Astrocyte of the cerebellum (primary cell): ENCODE results near the gene ITPRIP.

Source experiments
- DNase-seq: peaks from one replicate; pipeline ENCODE4 v3.0.0-alpha.2; 2011; ENCODE audit warnings: low read depth
- H3K4me3 ChIP-seq: 2 replicates; pipeline ENCODE4 v1.5.1; 2011; ENCODE audit warnings: mild to moderate bottlenecking, low read depth, low read length, moderate library complexity
- in situ Hi-C: cut with HindIII; loops from 2 replicates; pipeline ENCODE4 v1.10.0; 2017; ENCODE audit warnings: low sequenced_read_pairs
- TF ChIP-seq, protein P1 (sequence below): IDR thresholded peaks from 2 replicates; pipeline ENCODE4 v1.5.1; 2012; ENCODE audit warnings: low read length, low read depth, moderate library complexity, mild to moderate bottlenecking; ENCODE audit errors: missing control alignments

The ITPRIP gene, protein sequence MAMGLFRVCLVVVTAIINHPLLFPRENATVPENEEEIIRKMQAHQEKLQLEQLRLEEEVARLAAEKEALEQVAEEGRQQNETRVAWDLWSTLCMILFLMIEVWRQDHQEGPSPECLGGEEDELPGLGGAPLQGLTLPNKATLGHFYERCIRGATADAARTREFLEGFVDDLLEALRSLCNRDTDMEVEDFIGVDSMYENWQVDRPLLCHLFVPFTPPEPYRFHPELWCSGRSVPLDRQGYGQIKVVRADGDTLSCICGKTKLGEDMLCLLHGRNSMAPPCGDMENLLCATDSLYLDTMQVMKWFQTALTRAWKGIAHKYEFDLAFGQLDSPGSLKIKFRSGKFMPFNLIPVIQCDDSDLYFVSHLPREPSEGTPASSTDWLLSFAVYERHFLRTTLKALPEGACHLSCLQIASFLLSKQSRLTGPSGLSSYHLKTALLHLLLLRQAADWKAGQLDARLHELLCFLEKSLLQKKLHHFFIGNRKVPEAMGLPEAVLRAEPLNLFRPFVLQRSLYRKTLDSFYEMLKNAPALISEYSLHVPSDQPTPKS

DNA sequence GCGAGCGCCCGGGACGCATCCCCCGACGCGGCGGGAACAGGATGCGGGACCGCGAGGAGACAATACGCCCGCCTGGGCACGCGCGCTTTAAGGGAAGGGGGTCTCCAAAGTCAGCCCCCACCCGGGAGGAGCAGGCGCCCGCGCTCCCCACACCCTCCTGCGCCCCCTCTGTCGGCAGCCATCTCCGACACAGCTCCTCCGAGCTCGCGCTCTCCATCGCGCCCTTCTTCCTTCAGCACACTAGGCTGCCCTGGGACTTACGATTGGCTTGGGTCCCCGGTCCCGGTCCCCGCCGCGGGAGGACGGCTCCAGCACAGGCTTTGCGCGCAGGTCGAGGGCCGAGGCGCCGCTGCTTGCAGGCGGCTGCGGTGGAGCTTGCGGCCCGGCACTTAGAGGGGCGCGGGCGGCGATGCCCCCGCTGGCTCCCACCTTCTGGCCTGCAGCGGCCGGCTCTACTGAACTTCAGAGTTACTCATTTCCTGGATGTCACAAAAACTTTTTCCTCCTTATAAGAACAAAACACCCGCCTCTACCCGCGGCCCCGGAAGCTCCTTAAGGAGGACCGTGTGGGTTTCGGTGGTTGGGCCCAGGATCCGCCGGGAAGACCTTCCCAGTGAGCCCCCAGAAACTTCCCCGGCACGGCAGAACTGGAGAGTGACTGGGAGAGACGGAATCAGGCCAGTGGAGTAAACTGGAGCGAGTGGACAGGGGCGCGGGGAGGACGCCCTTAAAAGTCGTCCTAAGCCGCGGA is at the start of gene ITPRIP:
ITPRIP (minus strand) TSS at position 481 of the 751 bp plus-strand sequence. CDS start 22,414 bp downstream, outside the sequence.
- TF ChIP-seq, protein P1, sequence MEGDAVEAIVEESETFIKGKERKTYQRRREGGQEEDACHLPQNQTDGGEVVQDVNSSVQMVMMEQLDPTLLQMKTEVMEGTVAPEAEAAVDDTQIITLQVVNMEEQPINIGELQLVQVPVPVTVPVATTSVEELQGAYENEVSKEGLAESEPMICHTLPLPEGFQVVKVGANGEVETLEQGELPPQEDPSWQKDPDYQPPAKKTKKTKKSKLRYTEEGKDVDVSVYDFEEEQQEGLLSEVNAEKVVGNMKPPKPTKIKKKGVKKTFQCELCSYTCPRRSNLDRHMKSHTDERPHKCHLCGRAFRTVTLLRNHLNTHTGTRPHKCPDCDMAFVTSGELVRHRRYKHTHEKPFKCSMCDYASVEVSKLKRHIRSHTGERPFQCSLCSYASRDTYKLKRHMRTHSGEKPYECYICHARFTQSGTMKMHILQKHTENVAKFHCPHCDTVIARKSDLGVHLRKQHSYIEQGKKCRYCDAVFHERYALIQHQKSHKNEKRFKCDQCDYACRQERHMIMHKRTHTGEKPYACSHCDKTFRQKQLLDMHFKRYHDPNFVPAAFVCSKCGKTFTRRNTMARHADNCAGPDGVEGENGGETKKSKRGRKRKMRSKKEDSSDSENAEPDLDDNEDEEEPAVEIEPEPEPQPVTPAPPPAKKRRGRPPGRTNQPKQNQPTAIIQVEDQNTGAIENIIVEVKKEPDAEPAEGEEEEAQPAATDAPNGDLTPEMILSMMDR, result peak; percentile 34
- peak within 1 kb of the TSS; percentile 85 for H3K4me3 ChIP-seq
- no peak for DNase-seq
- in situ Hi-C loops, result no loop called here

GRCh38 chr10:104387130-104387888 is 49.0 kb upstream of the ITPRIP start:
- no peak for DNase-seq
- no peak overlapping the region for H3K4me3 ChIP-seq
- in situ Hi-C loops, result no loop called here
- TF ChIP-seq, protein P1, result no peak

GRCh38 chr10:104380336-104380735 is 42.1 kb upstream of the ITPRIP start:
- in situ Hi-C loops, result no loop called here
- H3K4me3 ChIP-seq, result no peak overlapping the region
- no peak for DNase-seq
- TF ChIP-seq, protein P1, result no peak

GRCh38 chr10:104376784-104377300 is 38.6 kb upstream of the ITPRIP start:
- in situ Hi-C loops, result no loop called here
- TF ChIP-seq, protein P1, result no peak
- no peak for DNase-seq
- H3K4me3 ChIP-seq, result no peak overlapping the region

GRCh38 chr10:104374591-104374990 is 36.3 kb upstream of the ITPRIP start:
- H3K4me3 ChIP-seq, result no peak overlapping the region
- in situ Hi-C loops, result no loop called here
- no peak for DNase-seq
- TF ChIP-seq, protein P1, result no peak

DNA sequence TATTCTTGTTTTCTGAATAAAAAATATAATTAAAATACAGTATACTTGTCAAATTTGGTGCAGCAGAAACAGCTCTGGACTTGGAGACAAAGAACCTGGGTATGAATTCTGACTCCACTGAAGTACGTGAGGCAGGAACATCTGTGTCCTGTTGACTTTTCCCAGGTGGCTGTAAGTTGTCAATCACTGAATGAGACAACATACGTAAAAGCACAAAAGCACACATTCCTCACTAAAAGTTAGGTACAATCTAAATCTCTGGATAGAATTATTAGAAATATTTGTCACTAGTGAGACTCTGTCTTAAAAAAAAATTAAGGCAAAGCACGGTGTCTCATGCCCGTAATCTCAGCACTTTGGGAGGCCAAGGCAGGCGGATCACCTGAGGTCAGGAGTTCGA is 33.5 kb upstream of the ITPRIP start:
- in situ Hi-C loops, result no loop called here
- no peak for DNase-seq
- TF ChIP-seq, protein P1, result no peak
- H3K4me3 ChIP-seq, result no peak overlapping the region
